Loucy (cell line): ENCODE data around the gene TIAM2.

ENCODE experiments used
- EZH2phosphoT487 ChIP-seq: fragments of 200-600 bp; IDR thresholded peaks from 2 replicates; pipeline ENCODE4 v1.6.1; 2018; ENCODE audit warnings: antibody characterized with exemption, mild to moderate bottlenecking, moderate library complexity, borderline replicate concordance
- TF ChIP-seq, protein P1 (sequence below): fragments of 200-600 bp; sonication (generic); conservative IDR thresholded peaks from 2 replicates; pipeline ENCODE4 v1.5.1; 2014; ENCODE audit warnings: mild to moderate bottlenecking, antibody characterized with exemption, low read length

DNA sequence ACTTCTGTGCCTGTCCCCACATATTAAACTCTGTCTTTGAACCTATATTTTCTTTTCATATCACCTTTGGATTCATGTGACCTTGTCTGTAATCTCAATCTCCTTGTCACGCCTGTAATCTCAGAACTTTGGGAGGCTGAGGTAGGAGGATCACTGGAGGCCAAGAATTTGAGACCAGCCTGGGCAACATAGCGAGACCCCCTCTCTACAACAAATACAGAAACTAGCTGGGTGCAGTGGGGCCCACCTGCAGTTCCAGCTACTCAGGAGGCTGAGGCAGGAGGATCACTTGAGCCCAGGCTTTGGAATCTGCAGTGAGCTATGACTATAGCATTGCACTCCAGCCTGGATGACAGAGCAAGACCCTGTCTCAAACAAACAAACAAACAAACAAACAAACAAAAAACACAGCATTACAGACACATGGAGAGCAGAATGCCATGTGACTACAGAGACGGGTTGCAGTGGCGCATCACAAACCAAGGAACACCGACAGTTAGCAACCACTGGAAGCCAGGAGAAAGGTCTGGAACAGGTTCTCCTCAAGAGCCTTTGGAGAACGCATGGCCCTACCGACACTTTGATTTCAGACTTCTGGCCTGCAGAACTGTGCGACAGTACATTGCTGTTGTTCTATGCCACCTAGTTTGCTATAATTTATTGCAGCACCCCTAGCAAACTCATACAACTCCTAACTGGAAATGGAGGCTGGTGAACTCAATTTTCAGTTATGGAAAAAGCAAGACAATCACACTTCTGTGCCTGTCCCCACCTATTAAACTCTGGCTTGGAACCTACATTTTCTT, 14.6 kb upstream of the TIAM2 start:
- TF ChIP-seq, protein P1, sequence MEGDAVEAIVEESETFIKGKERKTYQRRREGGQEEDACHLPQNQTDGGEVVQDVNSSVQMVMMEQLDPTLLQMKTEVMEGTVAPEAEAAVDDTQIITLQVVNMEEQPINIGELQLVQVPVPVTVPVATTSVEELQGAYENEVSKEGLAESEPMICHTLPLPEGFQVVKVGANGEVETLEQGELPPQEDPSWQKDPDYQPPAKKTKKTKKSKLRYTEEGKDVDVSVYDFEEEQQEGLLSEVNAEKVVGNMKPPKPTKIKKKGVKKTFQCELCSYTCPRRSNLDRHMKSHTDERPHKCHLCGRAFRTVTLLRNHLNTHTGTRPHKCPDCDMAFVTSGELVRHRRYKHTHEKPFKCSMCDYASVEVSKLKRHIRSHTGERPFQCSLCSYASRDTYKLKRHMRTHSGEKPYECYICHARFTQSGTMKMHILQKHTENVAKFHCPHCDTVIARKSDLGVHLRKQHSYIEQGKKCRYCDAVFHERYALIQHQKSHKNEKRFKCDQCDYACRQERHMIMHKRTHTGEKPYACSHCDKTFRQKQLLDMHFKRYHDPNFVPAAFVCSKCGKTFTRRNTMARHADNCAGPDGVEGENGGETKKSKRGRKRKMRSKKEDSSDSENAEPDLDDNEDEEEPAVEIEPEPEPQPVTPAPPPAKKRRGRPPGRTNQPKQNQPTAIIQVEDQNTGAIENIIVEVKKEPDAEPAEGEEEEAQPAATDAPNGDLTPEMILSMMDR, result no peak
- no peak for TF ChIP-seq EZH2phosphoT487
